Naive thymus-derived CD4-positive, alpha-beta T cell (primary cell): ENCODE data around the gene ARHGEF26. TPM values are rescaled to one million over a fixed set of nuclear protein-coding genes. Genes with fewer than 3 reads are reported as not detected.

Source experiments
- polyA plus RNA-seq, 2 donors: library from polyadenylated mRNA; unstranded; fragments of 300-500 nt; fragmentation: Illumina TruSeq; gene quantifications; one replicate each; pipeline ENCODE4 v1.2.3, GENCODE V29; 2021
- total RNA-seq, 6 experiments: library from RNA in 5 of 6; stranded (reverse) in 5 of 6; gene quantifications; 1 replicate in 5 of 6; 2 replicates in 1 of 6; pipeline ENCODE4 v1.2.3 and lab custom pipeline; 2021 to 2026

The ARHGEF26 gene
- total and polyA plus RNA-seq, 7 experiments from 2014 or later: 0.08 to 0.35 (median 0.12) TPM; not detected in 3

Other genes starting within 250 kb of the ARHGEF26 start
- gene DHX36, start 203.1 kb downstream of the ARHGEF26 start, total RNA-seq: 100 to 1,000 TPM in 1 of 5 experiments, 10 to 100 TPM in 4; 73.4 to 101 (median 91.3) TPM
- gene DHX36, start 203.1 kb downstream of the ARHGEF26 start, polyA plus RNA-seq: 10 to 100 TPM; 16.1 to 16.4 TPM